Activated T-helper 1 cell treated with anti-CD3 and anti-CD28 coated beads, Interleukin-12 subunit alpha, Interleukin-12 subunit beta, Interleukin-2, Interleukin-4 antibody, amounts not matched to agents 30 ng/mL and 10 ng/mL and 1 ng/mL, durations not matched to agents 14 hours and 24 hours and 36 hours (primary cell): ENCODE results near the gene SORT1. TPM values are rescaled to one million over a fixed set of nuclear protein-coding genes. Genes with fewer than 3 reads are reported as not detected.
A peak's percentile ranks its signal among the peaks of the same experiment; 100 is the strongest.

Source experiments
- DNase-seq: peaks from one replicate; pipeline ENCODE4 v3.0.0; 2021; ENCODE audit warnings: low spot score
- H3K27ac Mint-ChIP-seq: one replicate; pipeline ENCODE4 v1.8.0; 2021; ENCODE audit warnings: mild to moderate bottlenecking, mixed read lengths
- H3K27me3 Mint-ChIP-seq: one replicate; pipeline ENCODE4 v1.8.0; 2022; ENCODE audit warnings: mild to moderate bottlenecking, moderate library complexity, mixed read lengths; ENCODE audit not compliant: insufficient read depth
- H3K36me3 Mint-ChIP-seq: one replicate; pipeline ENCODE4 v1.8.0; 2021; ENCODE audit warnings: low read depth, mixed read lengths
- H3K4me1 Mint-ChIP-seq: one replicate; pipeline ENCODE4 v1.8.0; 2021; ENCODE audit warnings: low read depth, mixed read lengths
- H3K4me3 Mint-ChIP-seq: one replicate; pipeline ENCODE4 v1.8.0; 2021; ENCODE audit warnings: mild to moderate bottlenecking, moderate library complexity, mixed read lengths
- H3K9me3 Mint-ChIP-seq: one replicate; pipeline ENCODE4 v1.8.0; 2021; ENCODE audit warnings: mixed read lengths
- intact Hi-C: fragments of 100-400 bp; cut with micrococcal nuclease; formaldehyde crosslinking; loops from one replicate; pipeline ENCODE4 v1.15.1; 2024
- total RNA-seq: library from RNA; stranded (reverse); gene quantifications from 2 replicates; pipeline ENCODE4 v1.2.3, GENCODE V29; 2022

The SORT1 gene
- total RNA-seq, 1 donor from 2014 or later = 1.4 TPM

DNA sequence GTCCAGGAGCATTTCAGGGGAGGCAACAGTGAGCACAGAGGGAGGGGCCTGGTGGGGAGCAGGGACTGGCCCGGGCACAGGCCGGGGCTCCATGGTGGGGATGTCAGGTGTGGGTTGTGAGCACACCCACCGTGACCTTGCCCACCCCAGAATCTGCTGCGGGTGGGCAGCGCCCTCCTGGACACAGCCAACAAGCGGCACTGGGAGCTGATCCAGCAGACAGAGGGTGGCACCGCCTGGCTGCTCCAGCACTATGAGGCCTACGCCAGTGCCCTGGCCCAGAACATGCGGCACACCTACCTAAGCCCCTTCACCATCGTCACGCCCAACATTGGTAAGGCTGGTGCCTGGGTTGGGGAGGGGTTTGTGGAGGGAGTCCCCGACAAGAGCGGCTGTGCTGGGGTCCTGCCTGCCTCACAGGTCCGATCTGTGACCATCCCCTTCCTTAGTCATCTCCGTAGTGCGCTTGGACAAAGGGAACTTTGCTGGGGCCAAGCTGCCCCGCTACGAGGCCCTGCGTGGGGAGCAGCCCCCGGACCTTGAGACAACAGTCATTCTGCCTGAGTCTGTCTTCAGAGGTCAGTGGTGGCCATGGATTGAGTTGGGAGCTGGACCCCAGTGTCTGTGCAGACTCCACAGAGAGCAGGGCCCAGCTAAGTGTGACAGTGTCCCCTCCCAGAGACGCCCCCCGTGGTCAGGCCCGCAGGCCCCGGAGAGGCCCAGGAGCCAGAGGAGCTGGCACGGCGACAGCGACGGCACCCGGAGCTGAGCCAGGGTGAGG is 129.1 kb downstream of the SORT1 start:
- Mint-ChIP-seq H3K9me3 (no peaks in the 10 kb centered on the region), H3K27me3 (no peaks in the 10 kb centered on the region), H3K36me3 (no peaks in the 10 kb centered on the region), H3K27ac (no peak overlapping the region), H3K4me3 (no peak overlapping the region), H3K4me1 (no peaks in the 10 kb centered on the region)
- no peak for DNase-seq
- intact Hi-C loops = no loop called here

DNA sequence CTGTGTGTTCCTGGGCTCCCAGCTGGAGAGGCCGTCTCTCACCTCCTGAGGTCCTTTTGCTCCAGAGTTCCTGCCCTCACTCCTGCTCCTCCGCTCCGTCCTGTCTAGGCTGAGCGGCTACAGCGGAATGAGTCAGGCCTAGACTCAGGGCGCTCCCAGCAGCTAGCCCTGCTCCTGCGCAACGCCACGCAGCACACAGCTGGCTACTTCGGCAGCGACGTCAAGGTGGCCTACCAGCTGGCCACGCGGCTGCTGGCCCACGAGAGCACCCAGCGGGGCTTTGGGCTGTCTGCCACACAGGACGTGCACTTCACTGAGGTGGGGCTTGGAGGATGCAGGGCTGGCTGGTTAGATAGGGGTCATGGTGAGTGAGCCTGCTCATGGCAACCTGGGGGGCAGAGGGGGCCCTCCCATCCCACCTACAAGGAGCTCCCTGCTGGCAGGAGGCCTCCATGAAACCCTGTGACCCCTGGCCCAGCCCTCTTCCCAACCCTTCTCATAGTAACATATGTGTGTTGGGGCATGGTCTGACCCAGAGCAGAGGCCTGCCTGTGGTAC is 129.9 kb downstream of the SORT1 start:
- no peak for DNase-seq
- no peak overlapping the region for H3K4me3 Mint-ChIP-seq
- H3K27me3 Mint-ChIP-seq = no peaks in the 10 kb centered on the region
- H3K27ac Mint-ChIP-seq = peak overlapping the region; percentile 70
- H3K36me3 Mint-ChIP-seq = no peaks in the 10 kb centered on the region
- H3K9me3 Mint-ChIP-seq = no peaks in the 10 kb centered on the region
- intact Hi-C loops = no loop called here
- H3K4me1 Mint-ChIP-seq = no peaks in the 10 kb centered on the region

DNA sequence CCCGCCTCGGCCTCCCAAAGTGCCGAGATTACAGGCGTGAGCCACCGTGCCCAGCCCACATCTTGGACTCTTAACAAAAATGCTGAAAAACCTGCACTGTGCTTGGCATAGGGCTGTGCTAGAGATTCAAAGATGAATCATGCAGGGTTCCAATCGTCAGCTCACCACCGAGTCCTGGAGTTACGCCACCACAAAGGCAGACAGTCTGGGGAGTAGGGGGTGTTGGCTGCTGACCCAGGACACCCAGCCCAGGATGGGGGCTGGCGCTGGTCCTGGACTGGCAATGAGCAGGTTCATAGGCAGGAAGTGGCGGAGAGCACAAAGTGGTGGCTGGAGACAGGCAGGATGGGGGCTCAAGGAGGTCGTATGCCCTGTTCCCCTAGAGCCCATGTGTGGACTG is 130.8 kb downstream of the SORT1 start:
- Mint-ChIP-seq H3K27ac (no peak overlapping the region), H3K27me3 (no peaks in the 10 kb centered on the region), H3K36me3 (no peaks in the 10 kb centered on the region), H3K4me3 (no peak overlapping the region), H3K9me3 (no peaks in the 10 kb centered on the region), H3K4me1 (no peaks in the 10 kb centered on the region)
- no peak for DNase-seq
- intact Hi-C loops = no loop called here

DNA sequence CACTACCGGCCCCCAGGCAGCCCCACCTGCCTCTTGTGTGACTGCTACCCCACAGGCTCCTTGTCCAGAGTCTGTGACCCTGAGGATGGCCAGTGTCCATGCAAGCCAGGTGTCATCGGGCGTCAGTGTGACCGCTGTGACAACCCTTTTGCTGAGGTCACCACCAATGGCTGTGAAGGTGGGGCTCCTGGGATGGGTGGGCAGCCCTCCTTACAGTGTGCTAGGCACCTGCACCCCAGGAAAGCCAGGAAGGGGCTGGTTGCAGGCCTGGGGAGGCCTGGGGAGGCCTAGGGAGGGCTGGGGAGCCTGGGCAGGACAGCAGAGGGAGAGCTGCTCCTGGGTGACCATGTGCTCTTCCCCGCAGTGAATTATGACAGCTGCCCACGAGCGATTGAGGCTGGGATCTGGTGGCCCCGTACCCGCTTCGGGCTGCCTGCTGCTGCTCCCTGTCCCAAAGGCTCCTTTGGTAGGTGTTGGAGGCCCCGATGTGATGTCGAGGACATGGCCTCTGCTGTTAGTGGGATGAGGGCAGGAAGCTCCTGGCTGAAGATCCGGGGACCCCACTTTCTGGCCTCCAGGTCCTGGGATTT is 131.9 kb downstream of the SORT1 start:
- intact Hi-C loops = no loop called here
- Mint-ChIP-seq H3K4me3 (no peak overlapping the region), H3K9me3 (no peaks in the 10 kb centered on the region), H3K36me3 (no peaks in the 10 kb centered on the region), H3K4me1 (no peaks in the 10 kb centered on the region), H3K27me3 (no peaks in the 10 kb centered on the region), H3K27ac (no peak overlapping the region)
- DNase-seq = no peak

DNA sequence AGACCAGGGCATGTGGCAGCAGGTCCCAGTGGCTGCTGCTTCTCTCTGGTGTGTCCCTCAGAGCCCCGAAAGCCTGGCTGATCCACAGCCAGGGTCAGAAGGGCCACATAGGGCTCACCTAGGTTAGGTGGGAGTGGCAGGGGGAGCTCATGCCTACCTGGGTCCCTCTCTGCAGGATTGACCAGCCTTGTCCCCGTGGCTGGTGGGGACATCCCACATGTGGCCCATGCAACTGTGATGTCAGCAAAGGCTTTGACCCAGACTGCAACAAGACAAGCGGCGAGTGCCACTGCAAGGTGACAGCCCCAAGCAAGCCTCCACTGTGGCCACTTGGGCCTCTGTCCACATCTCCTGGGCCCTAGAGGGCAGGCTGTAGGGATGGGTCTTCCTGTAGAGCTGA is 132.7 kb downstream of the SORT1 start:
- DNase-seq = no peak

DNA sequence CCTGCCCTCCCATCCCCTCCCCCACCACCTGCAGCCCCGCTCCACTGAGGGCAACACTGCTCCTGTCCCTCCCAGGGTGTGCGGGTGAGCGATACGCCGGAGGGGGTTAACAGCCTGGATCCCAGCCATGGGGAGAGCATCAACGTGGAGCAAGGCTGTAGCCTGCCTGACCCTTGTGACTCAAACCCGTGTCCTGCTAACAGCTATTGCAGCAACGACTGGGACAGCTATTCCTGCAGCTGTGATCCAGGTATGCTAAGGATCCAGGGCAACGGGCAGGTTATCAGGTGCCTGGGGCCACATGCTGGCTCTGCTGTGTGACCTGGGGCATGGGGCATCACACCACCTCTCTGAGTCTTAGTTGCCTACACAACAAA is 133.4 kb downstream of the SORT1 start:
- no peaks in the 10 kb centered on the region for H3K9me3 Mint-ChIP-seq
- H3K4me3 Mint-ChIP-seq = no peak overlapping the region
- no peak overlapping the region for H3K27ac Mint-ChIP-seq
- intact Hi-C loops = no loop called here
- no peaks in the 10 kb centered on the region for H3K36me3 Mint-ChIP-seq
- H3K4me1 Mint-ChIP-seq = no peaks in the 10 kb centered on the region
- DNase-seq = no peak
- H3K27me3 Mint-ChIP-seq = no peaks in the 10 kb centered on the region

More for the DNA sequence above, 132.7 kb downstream of the SORT1 start:
- H3K9me3 Mint-ChIP-seq = no peaks in the 10 kb centered on the region
- no peak overlapping the region for H3K4me3 Mint-ChIP-seq
- no peaks in the 10 kb centered on the region for H3K36me3 Mint-ChIP-seq
- no peaks in the 10 kb centered on the region for H3K4me1 Mint-ChIP-seq
- no peak overlapping the region for H3K27ac Mint-ChIP-seq
- no peaks in the 10 kb centered on the region for H3K27me3 Mint-ChIP-seq
- intact Hi-C loops = no loop called here

DNA sequence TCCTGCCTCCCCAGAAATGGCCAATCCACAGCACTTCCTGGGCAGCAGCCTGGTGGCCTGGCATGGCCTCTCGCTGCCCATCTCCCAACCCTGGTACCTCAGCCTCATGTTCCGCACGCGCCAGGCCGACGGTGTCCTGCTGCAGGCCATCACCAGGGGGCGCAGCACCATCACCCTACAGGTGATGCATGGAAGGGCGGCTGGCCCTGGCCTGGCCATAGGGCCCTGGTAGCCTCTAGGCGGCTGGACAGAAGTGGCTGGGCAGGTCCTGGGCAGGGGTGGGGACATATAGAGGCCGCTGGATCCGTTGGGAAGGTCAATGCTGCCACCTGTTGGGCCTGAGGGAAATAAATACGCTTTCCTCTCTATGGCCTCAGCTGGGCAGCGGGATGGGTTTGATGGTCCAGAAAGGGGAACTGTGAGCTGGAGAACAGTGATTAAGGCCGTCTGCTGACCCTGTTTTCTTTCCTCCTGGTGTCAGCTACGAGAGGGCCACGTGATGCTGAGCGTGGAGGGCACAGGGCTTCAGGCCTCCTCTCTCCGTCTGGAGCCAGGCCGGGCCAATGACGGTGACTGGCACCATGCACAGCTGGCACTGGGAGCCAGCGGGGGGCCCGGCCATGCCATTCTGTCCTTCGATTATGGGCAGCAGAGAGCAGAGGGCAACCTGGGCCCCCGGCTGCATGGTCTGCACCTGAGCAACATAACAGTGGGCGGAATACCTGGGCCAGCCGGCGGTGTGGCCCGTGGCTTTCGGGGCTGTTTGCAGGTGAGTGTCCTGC is 133.9 kb downstream of the SORT1 start:
- H3K4me3 Mint-ChIP-seq = no peak overlapping the region
- H3K36me3 Mint-ChIP-seq = no peaks in the 10 kb centered on the region
- peak overlapping the region; percentile 49 for H3K27ac Mint-ChIP-seq
- H3K27me3 Mint-ChIP-seq = no peaks in the 10 kb centered on the region
- intact Hi-C loops = loop anchor here (1.0 to 2.0 kb wide), 4 partner anchors 19 to 269 kb away; partner anchors contain the start of gene PSRC1
- peak; percentile 71 for DNase-seq
- H3K9me3 Mint-ChIP-seq = no peaks in the 10 kb centered on the region
- no peaks in the 10 kb centered on the region for H3K4me1 Mint-ChIP-seq

DNA sequence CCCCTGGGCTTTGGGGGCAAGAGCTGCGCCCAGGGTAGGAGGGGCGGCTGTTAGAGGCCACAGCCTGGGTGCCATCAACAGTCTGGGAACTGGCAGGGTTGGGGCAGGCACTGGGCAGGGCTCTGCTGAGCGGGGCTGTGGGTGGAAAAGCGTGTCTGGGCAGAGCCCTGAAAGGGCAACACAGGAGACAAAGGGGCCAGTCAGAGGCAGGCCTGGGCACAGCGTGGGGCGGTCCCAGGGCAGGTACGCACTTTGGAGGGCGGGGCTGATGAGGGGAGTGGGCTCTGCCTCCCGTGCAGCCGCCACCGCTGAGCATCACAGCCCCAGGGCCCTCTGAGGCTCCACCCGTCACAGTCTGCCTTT is 134.5 kb downstream of the SORT1 start:
- Mint-ChIP-seq H3K27ac (no peak overlapping the region), H3K27me3 (no peaks in the 10 kb centered on the region), H3K36me3 (no peaks in the 10 kb centered on the region), H3K4me1 (no peaks in the 10 kb centered on the region), H3K4me3 (no peak overlapping the region), H3K9me3 (no peaks in the 10 kb centered on the region)
- intact Hi-C loops = loop anchor here (1.0 to 2.0 kb wide), 4 partner anchors 20 to 269 kb away; partner anchors contain the start of gene PSRC1
- DNase-seq = no peak

DNA sequence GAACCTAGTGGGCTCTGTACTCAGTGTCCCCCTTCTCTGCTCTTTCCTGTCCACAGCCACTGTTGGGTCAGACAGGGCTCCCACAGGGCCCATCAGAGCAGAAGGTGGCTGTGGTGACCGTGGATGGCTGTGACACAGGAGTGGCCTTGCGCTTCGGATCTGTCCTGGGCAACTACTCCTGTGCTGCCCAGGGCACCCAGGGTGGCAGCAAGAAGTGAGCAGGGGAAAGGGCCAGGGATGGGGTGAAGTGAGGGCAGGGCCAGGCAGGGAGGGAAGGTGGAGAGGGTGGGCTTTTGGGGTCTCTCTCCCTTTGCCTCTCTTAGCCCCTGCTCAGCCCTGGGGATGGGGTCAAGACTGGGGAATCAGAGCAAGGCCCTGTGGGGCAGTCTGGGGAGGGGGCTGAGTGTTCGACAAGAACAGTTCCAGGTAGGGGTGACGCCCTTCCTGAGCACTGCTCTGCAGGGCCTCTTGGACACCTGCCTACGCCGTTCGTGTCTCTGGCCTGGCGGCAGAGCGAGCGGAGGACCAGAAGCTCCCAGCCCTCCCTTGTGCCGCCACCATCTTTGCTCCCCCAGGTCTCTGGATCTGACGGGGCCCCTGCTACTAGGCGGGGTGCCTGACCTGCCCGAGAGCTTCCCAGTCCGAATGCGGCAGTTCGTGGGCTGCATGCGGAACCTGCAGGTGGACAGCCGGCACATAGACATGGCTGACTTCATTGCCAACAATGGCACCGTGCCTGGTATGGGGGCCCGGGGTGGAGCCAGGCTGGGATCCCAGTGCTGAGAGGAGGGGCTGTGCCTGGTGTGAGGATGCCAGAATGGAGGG is 135.3 kb downstream of the SORT1 start:
- DNase-seq = no peak
- intact Hi-C loops = loop anchor here (1.0 to 2.0 kb wide), 4 partner anchors 20 to 270 kb away; partner anchors contain the start of gene PSRC1
- no peak overlapping the region for H3K27ac Mint-ChIP-seq
- H3K36me3 Mint-ChIP-seq = no peaks in the 10 kb centered on the region
- H3K4me1 Mint-ChIP-seq = no peaks in the 10 kb centered on the region
- H3K9me3 Mint-ChIP-seq = no peaks in the 10 kb centered on the region
- no peak overlapping the region for H3K4me3 Mint-ChIP-seq
- no peaks in the 10 kb centered on the region for H3K27me3 Mint-ChIP-seq

DNA sequence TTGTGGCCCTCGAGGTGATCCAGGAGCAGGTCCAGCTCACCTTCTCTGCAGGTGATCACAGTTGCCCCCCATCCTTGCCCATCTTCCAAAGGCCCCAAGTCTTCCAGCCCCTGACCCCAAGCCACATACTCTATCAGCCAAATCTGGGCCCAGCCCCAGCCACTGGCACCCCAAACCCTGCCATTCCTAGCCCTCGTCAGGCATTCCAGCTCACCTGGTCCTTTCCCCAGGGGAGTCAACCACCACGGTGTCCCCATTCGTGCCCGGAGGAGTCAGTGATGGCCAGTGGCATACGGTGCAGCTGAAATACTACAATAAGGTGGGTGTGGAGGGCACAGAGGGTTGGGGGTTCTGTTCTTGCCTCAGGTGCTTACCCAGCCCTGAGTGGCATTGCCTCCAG is 136.1 kb downstream of the SORT1 start:
- no peak for DNase-seq
- Mint-ChIP-seq H3K9me3 (no peaks in the 10 kb centered on the region), H3K36me3 (no peaks in the 10 kb centered on the region), H3K27me3 (no peaks in the 10 kb centered on the region), H3K4me1 (no peaks in the 10 kb centered on the region), H3K27ac (no peak overlapping the region), H3K4me3 (no peak overlapping the region)
- intact Hi-C loops = no loop called here

DNA sequence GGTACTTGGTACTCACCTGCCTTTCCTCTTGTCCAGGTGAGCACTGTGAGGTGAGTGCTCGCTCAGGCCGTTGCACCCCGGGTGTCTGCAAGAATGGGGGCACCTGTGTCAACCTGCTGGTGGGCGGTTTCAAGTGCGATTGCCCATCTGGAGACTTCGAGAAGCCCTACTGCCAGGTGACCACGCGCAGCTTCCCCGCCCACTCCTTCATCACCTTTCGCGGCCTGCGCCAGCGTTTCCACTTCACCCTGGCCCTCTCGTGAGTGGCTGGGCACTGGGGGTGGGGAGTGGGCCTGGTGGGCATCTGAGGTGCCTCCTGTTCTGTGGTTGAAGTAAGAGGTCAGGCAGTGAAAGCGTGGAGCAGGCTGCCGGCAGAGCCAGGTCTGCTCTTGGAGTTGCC is 136.7 kb downstream of the SORT1 start:
- H3K27me3 Mint-ChIP-seq = no peaks in the 10 kb centered on the region
- H3K4me1 Mint-ChIP-seq = no peaks in the 10 kb centered on the region
- intact Hi-C loops = no loop called here
- no peak overlapping the region for H3K4me3 Mint-ChIP-seq
- H3K36me3 Mint-ChIP-seq = no peaks in the 10 kb centered on the region
- no peak overlapping the region for H3K27ac Mint-ChIP-seq
- no peaks in the 10 kb centered on the region for H3K9me3 Mint-ChIP-seq
- no peak for DNase-seq
